AG08396 (cell line): Measurements from ENCODE around the gene TSPAN11.

ENCODE experiments used
- DNase-seq: peaks from one replicate; pipeline ENCODE4 v3.0.0; 2012; ENCODE audit warnings: low spot score, mixed read lengths

The TSPAN11 gene

GRCh38 chr12:30961030-30961429, 34.5 kb downstream of the TSPAN11 start:
- no peak for DNase-seq

- no peak for DNase-seq
Observed at GRCh38 chr12:30962047-30962446, 35.5 kb downstream of the TSPAN11 start.

- no peak for DNase-seq
Observed at GRCh38 chr12:30963709-30964564, 37.4 kb downstream of the TSPAN11 start.

- no peak for DNase-seq
Observed at GRCh38 chr12:30964896-30965612, 38.5 kb downstream of the TSPAN11 start.

GRCh38 chr12:30965613-30965985, 39.1 kb downstream of the TSPAN11 start:
- no peak for DNase-seq

GRCh38 chr12:30967026-30967425, 40.5 kb downstream of the TSPAN11 start:
- no peak for DNase-seq

- no peak for DNase-seq
Observed at GRCh38 chr12:30968211-30968610, 41.7 kb downstream of the TSPAN11 start.

- DNase-seq = no peak
Observed at GRCh38 chr12:30969006-30969405, 42.5 kb downstream of the TSPAN11 start.

GRCh38 chr12:30969606-30970395, 43.3 kb downstream of the TSPAN11 start:
- DNase-seq = no peak

- no peak for DNase-seq
Observed at GRCh38 chr12:30970559-30971197, 44.1 kb downstream of the TSPAN11 start.

- DNase-seq = no peak
Observed at GRCh38 chr12:30972035-30972434, 45.5 kb downstream of the TSPAN11 start.

GRCh38 chr12:30973175-30973574, 46.6 kb downstream of the TSPAN11 start:
- DNase-seq = no peak

- no peak for DNase-seq
Observed at GRCh38 chr12:30973830-30974229, 47.3 kb downstream of the TSPAN11 start.

GRCh38 chr12:30974746-30975500, 48.4 kb downstream of the TSPAN11 start:
- no peak for DNase-seq

- no peak for DNase-seq
Observed at GRCh38 chr12:30975581-30975980, 49.0 kb downstream of the TSPAN11 start.

- no peak for DNase-seq
Observed at GRCh38 chr12:30976206-30976605, 49.7 kb downstream of the TSPAN11 start.

- DNase-seq = no peak
Observed at GRCh38 chr12:30977124-30977523, 50.6 kb downstream of the TSPAN11 start.

GRCh38 chr12:30977537-30978349, 51.2 kb downstream of the TSPAN11 start:
- no peak for DNase-seq

- DNase-seq = no peak
Observed at GRCh38 chr12:30978639-30979038, 52.1 kb downstream of the TSPAN11 start.
